IPS-NIHi7 (cell line): ENCODE results near the gene OR2S2.

Experiments
- DNase-seq: peaks from one replicate; pipeline ENCODE4 v3.0.0; 2012; ENCODE audit warnings: mixed read lengths; ENCODE audit errors: extremely low spot score

OR2S2 gene

DNA sequence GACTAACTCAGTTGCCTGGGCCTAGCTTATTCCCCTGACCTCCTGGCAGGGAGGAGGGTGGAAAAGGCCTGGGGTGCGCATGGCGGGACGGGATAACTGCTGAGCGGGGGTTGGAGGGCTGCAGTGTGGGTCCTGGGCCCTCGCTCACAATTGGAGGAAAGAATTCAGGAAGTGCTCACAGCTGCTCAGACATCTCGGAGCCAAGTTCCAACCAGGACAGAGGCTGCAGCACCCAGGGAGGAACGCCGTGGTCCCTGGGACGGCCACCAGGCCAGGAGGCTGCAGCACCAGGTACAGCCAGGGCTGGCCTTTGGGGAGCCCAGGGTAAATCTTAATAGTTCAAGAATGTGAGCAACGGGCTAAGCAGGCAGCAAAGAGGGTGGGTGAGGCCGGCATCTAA, 48.7 kb downstream of the OR2S2 start, which contains the start of gene SPAAR:
Gene SPAAR, plus strand, starts transcription at position 217 of the 400 bp plus-strand sequence. CDS start 974 bp downstream, outside the sequence.
- DNase-seq, result no peak

DNA sequence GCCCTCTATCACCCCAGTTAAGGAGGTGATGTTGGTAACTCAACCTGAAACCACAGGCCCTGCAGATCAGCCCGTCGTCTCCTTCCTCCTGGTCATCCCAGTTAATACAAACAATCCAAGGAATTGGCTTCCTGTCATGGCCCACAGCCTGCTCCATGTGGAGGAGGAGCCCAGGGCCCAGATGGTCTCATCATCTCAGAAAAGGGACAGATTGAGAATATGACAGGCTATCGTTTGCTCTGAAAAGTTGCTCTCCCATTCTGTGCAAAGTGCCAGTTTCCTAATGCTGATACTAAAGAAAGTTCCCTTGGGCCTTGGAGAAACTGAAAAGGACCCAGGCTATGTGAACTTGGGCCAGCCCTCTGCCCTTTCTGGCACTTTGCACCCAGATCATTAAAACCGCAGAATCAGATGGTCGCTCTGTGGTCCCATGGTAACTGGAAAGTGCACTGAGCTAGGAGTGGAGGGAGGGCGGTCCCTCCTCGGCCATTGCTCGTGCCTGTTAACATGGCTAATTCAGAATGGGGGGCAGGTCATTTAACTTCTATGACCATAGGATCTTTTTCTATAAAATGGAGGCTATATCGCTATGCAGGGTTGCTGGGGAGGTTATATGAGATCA, 49.3 kb downstream of the OR2S2 start:
- no peak for DNase-seq

DNA sequence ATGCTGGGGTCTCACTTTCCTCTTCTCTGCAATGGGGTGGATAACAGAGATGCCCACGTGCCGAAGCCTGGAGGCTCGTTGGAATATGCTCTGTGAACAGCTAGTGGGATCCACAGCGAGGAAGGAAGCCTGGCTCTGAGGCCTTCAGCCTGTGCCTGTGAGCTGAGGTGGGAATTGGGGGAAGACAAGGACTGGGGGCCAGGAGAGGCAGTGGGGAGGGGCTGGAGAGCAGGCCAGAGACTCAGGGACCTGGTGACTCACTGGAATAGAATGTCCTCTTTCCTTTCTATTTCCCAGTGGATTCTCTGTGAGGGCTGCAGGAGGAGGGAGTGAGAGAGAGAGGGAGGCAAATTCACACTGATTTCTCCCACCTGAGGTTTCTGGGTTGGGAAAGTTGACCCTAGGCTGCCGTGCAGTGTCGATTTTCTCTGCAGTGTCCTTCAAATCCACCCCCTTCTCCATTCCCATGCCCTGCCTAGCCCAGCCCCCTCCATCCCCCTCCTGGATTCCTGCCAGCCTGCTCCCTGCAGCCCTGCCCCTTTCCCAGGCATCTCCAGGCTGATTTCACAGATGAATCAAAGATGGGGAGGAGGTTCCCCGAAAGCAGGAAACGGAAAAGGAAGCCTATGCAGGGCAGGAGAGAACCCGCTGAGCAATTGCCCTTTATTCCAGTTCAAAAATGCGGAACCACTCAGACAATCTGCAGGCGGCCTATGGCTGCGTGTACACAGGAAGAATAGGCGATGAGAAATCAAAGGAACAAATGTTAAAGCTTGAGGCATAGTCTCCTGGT, 50.0 kb downstream of the OR2S2 start:
- peak; percentile 86 for DNase-seq
